Raji (cell line): ENCODE measurements around the gene ACER2.

Experiments used
- POLR2A ChIP-seq: IDR thresholded peaks from 2 replicates; pipeline ENCODE4 v1.6.1; 2011; ENCODE audit warnings: low read depth, low read length, control low read depth; ENCODE audit not compliant: insufficient read depth

Gene ACER2

DNA sequence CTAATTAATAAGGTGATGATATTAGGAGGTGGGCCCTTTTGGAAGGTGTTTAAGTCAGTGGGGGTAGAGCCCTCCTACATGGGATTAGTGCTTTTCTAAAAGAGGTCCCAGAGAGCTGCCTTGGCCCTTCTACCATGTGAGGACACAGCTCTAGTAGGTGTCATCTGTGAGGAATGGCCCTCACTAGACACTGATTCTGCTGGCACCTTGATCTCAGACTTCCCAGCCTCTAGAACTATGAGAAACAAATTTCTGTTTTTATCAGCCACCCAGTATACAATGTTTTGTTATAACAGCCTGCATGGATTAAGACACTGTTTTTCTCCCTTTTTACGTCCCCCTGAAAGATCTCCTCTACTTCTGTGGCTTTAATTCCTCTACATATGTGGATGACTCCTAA, 31.6 kb downstream of the ACER2 start:
- no peak for TF ChIP-seq POLR2A

GRCh38 chr9:19440823-19441580, 32.2 kb downstream of the ACER2 start:
- no peak for TF ChIP-seq POLR2A

GRCh38 chr9:19441730-19442129, 32.9 kb downstream of the ACER2 start:
- TF ChIP-seq POLR2A, result no peak

- TF ChIP-seq POLR2A, result no peak
These were observed 33.4 kb downstream of the ACER2 start for GRCh38 chr9:19442240-19442639.

GRCh38 chr9:19445452-19445851, 36.6 kb downstream of the ACER2 start:
- TF ChIP-seq POLR2A, result no peak

GRCh38 chr9:19446361-19446861, 37.6 kb downstream of the ACER2 start:
- TF ChIP-seq POLR2A, result no peak

- TF ChIP-seq POLR2A, result no peak
These were observed 42.7 kb downstream of the ACER2 start for GRCh38 chr9:19451240-19452087.

DNA sequence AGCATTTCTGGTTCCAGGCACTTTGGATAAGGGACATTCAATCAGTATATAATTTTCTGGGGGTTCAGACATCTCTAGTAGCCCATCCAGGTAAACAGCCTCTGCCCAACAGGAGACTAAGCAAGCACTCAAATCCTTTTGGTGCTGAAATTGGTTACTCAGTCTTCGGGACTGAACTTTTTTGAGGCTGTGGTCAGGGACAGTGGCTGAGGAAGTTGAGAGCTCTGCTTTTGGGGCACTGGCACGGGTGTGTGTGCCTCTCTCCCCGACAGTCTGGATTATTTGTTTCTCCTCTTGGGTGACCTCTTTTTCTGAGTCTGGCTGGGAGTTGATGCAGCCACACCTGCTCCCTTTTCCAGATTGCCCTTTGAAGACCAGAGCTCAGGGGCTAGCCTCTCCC, 47.6 kb downstream of the ACER2 start:
- TF ChIP-seq POLR2A, result no peak

- no peak for TF ChIP-seq POLR2A
These were observed 48.3 kb downstream of the ACER2 start for GRCh38 chr9:19456996-19457692.

DNA sequence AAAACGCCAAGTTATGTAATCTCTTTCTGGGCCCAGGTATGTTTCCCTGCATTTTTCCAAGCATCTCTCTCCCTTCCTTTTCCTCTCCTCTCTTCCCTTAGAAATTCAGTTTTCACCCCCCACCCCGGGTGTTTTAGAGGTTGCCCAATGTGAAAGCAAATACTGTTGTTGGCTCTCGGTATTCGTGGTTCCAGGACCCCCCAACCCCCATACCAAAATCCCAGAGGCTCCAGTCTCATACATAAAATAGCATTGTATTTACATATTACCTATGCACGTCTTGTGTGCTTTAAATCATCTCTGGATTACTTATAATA, 48.8 kb downstream of the ACER2 start:
- no peak for TF ChIP-seq POLR2A

DNA sequence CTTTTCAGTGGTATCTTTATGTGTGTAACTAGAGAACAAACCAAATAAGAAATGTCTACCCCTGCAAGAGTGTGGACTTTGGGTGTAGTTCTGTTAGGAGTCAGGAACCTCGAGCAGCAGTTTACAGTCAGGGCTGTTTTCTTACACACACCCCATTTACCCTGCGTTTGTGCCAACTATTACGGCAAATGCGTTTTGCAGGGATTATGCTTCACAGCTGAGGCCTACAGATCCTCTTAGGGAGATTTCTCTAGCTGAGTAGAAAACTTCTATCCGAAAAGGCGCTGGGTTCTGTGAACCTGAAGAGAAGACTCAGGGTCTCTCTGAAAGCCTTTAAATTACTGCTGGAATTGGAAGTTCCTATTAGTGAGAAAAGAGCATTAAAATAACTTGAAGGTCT, 51.4 kb downstream of the ACER2 start:
- TF ChIP-seq POLR2A, result no peak

DNA sequence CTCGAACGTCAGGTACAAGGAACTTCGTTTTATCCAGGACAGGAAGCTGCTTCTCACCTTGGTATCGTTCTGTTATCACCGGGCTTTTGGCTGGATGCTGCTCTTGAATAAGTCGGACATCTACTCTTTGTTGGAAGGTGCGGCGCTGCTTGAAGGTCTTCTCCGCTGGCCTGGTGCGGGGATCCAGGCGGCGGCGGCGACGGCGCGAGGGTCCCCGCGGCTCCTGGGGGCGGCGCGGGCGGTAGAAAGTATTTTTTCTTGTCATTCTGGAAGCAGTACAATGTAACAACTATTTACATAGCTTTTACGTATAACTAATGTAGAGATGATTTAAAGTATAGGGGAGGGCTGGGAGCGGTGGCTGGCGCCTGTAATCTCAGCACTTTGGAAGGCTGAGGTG, 52.3 kb downstream of the ACER2 start:
- TF ChIP-seq POLR2A, result no peak

GRCh38 chr9:19464061-19464763, 55.4 kb downstream of the ACER2 start:
- no peak for TF ChIP-seq POLR2A

DNA sequence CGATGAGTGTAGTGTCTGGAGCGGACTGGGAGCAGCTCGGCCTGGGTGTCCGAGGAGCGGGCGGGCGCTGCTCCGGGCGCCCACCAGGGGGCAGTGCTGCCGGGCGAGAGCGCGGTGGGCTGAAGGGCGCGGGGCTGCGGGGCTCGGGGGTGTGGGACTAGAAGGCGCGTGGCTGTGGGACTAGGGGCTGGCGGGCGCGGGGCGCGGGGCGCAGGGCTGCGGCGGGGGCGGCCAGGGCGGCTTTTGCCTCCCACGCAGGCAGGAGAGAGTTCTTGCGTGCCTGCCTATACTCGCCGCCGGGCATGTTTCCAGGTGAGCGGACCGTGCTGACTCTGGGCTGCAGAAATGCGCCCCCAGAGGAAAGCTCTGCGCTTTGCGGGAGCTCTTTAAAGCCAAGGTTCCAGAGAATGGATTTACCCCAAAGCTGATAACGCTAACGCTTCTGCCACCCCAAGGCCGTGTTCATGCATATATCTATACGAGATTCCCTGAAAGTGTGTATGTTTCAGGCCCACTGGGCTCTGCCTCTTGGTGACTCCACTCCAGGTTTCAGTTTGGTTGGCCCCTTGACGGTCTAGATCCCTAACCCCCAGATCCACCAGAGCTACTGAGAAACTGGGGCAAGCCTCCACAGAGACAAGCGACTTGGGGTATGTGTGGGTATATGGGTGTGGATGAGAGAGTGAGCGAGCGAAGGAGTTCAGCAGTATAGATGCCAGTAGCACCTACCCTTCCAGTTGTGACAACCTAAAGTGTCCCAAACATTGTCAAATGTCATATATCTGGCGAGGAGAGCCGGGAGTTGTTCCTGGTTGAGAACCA, 56.2 kb downstream of the ACER2 start:
- no peak for TF ChIP-seq POLR2A
